ENCODE results near the gene TRIM31. TPM values are rescaled to one million over a fixed set of nuclear protein-coding genes. Genes with fewer than 3 reads are reported as not detected.
A peak's percentile ranks its signal among the peaks of the same experiment; 100 is the strongest.

TRIM31 gene
- total RNA-seq, 1 donor from 2014 or later: not detected

GRCh38 chr6:30077218-30077617 is 35.7 kb downstream of the TRIM31 start:
- DNase-seq (ENCODE audit: low read depth): no peak

GRCh38 chr6:30075790-30076732 is 36.8 kb downstream of the TRIM31 start:
- no peak for DNase-seq (ENCODE audit: low read depth)

DNA sequence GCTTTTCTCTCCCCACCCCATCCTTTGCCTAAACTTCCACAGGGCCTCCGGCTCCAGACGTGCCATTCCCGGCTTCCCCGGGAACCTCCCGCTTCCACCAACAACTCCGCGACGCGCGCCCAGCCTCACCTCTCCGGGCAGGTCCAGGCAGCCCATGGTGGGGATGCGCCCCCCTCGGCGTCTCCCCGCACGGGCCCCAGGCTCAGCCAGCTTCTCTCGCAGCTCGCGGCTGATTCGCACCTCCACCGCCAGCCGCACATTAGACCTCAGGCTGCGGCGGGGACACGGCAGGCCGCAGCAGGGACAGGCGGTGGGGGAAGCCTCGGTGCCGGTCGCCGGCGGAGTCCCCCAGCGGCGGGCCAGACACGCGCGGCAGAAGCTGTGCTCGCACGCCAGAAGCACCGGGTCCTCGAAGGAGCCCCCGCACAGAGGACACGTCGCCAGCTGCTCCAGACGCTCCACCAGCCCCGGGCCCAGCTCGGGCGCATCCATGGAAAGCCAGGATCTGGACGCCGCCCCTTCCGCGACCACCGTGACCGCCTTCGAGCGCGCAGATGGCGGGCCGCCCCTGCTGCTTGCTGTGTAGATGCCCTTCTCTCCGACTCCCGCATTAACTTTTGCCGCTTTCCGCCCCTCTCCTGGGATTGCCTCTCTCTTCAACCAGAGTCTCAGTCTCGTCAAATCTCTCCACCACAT is 37.6 kb downstream of the TRIM31 start, which contains the start of gene RNF39:
Gene RNF39 (minus strand): TSS at position 676 of the 696 bp plus-strand sequence. CDS start 184 bp downstream, at position 492.
- DNase-seq (ENCODE audit: low read depth): no peak

DNA sequence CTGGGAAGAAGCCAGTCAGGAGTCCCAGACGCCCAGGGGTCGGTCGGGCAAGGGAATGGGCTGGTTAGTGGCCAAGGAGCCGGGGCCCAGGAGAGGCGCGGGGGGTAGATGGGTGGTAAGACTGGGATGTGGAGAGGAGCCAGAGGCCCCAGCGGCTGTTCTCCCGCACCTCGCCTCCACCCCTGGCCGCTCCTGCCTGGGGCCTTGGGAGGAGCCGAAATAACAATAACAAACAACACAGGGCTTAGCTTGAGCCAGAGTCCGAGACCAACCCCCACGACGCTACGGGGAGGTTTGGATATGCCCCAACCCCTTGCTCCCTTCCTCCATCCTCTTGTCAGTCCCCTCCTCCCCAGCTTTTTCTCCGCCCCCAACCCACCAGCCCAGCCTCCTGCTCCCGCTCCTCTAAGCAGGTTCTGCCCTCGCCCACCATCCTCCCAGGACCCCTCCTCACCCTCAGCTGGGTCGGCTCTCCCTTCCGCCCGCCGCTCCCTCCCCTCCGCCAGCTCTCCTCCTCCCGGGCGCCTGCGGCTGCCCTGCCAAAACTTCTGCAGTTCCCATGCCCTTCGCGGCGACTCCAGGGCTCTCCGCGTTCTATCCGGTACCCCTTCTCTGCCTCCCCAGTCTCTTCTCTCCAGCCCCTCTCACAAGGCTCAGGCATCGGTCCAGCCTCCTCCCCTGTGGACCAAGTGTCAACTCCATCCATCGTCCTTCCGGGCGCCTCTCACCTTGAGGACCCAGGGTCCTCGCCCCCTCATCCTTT is 38.4 kb downstream of the TRIM31 start:
- DNase-seq (ENCODE audit: low read depth): no peak

- DNase-seq (ENCODE audit: low read depth): no peak
These were observed 39.2 kb downstream of the TRIM31 start for GRCh38 chr6:30073489-30074235.

DNA sequence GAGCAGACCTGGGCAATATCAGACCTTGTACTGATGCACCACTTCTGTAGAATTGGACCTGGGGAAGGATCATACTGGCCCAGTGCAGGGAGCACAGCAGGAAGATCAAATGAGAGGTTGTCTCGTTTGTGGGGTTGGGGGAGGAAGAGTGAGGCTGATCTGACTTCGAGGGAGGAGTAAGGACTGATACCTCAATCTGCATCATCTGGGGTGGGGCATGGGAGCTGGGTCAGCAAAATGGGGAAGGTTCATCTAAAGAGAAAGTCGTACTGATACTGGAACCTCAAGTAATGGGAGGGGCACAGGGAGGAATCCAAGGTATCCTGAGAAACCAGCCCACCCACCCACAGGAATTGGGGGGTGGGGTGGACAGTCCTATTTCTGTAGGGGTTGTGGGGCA is 41.0 kb downstream of the TRIM31 start:
- no peak for DNase-seq (ENCODE audit: low read depth)

DNA sequence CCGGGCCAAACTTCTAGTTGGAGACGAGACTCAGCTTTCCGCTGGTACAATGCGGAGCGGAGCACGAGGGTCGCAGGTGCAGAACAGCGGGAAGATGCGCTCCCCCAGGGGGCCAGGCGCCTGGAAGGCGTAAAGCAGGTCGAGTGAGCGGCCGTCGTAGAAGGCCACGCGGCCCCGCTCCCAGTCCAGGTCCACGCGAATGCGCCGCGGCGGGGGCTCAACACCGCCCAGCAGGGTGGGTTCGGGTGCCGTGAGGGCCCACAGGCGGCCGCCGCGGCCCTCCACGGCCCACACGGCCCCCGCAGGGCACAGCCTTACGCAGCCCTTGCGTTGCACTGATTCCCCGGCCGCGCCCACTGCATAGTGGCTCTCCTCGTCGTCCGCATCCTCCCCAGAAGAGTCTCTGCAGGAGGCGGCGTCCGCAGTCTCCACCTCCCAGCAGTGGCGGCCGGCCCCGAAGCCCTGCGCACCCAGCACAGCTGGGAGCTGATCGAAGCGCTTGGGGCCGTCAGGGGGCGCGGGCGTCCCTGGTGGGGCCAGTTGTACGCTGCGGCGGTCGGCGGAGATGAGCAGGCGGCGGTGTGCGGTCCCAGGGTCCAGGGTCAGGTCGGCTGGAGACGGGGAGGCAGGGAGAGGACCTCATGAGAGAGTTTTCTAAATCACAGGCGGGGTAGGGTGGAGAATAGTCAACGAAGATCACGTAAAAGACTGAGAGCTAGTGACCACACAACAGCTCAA is 41.6 kb downstream of the TRIM31 start:
- no peak for DNase-seq (ENCODE audit: low read depth)

- DNase-seq (ENCODE audit: low read depth): no peak
These were observed 45.3 kb downstream of the TRIM31 start for GRCh38 chr6:30067460-30068139.

DNA sequence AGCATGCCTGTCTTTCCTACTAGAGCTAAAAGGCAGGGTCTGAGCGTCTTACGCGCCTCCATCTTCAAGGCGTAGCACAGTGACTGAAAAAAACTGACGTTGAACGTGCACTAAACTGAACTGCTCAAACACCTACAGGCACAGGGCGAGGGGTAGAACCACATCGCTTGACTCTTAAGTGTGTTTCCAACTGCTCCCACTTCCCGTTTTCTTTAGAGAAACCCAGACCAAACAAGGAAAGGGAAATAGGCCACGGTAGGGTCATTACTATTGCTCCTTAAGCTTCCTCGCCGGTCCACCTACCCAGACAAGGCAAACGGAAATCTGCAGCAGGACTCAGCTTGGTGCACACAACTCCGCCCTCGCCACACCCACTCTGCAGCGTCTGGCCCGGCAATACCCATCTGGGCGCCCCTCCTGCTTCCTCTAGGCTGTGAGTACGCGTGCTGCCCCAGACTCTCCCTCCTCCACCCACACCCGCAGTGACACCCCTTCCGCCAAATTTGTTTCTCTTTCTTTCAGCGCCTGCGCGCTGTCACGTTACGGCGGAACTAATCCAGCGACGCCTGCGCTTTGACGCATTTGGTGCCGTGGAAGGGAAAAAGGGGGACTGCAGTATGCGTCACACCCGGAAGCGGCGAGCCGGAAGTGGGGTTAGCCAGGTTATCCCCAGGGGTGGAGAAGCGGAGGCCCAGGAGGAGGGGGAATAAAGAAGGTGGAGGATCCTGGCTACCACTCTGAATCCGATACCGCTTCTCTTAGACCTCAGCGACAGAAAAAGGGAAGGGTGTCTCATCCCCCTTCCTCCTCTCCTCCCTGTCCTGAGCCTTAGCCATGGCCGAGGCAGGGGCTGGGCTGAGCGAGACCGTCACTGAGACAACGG is 46.1 kb downstream of the TRIM31 start, which contains the start of gene PPP1R11:
Gene PPP1R11 (plus strand): TSS at position 622 of the 883 bp plus-strand sequence. CDS start 213 bp downstream, at position 835.
- peak; percentile 100 for DNase-seq (ENCODE audit: low read depth)

- DNase-seq (ENCODE audit: low read depth): no peak
These were observed 46.8 kb downstream of the TRIM31 start for GRCh38 chr6:30066082-30066481.

DNA sequence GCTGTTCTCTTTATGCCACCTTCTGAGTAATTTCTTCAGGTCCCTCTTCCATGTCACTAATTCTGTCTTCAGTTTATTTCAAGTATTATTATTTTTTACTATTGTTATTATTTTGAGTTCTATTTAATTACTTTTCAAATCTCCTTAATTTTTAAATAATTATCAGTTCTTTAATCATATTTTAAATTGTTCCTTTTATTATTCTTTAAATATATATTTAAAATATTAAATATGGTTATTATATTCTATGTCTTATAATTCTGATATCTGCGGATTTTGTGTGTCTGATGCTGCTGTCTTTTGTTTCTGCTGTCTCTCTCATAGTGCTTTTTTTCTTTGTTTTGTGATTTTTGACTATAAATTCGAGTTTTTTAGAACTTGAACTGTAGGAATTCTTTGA is 49.6 kb downstream of the TRIM31 start:
- DNase-seq (ENCODE audit: low read depth): no peak

DNA sequence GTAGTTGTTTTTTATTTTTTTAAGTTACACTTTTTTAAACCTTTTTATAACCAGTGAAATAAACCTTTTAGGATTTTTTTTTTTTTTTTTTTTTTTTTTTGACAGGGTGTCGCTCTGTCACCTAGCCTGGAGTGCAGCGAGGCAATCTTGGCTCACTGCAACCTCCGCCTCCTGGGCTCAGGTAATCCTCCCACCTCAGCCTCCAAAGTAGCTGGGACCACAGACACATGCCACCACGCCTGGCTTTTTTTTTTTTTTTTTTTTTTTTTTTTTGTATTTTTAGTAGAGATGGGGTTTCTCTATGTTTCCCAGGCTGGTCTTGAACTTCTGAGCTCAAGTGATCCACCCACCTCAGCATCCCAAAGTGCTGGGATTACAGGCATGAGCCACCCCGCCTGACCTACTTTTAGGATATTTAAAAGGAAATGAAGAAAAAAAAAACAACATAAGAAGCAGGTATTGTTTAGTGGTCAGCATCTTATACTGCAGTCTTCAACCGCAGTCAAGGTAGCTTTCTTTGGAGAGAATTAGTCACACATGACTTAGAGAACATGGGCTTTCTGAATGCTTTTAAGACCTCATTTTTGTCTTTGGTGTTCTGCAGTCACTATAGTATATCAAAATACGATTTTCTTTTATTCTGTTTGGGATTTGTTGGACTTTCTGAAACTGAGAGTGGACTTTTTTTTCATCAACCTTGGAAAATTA is 50.3 kb downstream of the TRIM31 start:
- DNase-seq (ENCODE audit: low read depth): no peak

DNA sequence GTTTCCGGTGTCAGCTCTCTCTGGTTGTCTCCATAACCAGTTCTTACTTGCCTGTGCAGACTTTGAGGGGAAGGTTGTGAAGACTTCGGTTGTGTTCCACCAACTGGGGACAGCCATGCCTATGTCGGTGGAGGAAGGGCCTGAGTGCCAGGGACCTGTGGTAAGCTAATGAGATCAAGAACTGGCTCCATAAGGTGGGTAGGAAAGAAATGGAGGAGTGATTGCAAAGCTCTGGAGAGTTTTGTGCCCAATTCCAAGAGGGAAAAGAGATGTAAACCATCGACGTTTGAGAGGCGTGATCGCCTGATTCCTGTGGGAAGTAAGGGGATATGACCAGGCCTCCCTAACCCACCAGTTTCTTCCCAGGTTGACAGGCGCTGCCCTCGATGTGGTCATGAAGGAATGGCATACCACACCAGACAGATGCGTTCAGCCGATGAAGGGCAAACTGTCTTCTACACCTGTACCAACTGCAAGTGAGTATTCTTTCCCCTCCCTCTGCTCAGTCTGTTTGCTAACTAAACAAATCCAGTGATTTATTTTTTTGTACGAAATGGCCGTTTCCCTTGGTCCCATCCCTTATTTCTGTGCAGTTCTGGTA is 50.9 kb downstream of the TRIM31 start:
- peak; percentile 44 for DNase-seq (ENCODE audit: low read depth)

- peak; percentile 98 for DNase-seq (ENCODE audit: low read depth)
These were observed 51.6 kb downstream of the TRIM31 start, which contains the start of gene POLR1H for GRCh38 chr6:30061092-30061857. POLR1H (plus strand) TSS chr6:30061265; CDS start chr6:30061525, 260 bp downstream.

DNA sequence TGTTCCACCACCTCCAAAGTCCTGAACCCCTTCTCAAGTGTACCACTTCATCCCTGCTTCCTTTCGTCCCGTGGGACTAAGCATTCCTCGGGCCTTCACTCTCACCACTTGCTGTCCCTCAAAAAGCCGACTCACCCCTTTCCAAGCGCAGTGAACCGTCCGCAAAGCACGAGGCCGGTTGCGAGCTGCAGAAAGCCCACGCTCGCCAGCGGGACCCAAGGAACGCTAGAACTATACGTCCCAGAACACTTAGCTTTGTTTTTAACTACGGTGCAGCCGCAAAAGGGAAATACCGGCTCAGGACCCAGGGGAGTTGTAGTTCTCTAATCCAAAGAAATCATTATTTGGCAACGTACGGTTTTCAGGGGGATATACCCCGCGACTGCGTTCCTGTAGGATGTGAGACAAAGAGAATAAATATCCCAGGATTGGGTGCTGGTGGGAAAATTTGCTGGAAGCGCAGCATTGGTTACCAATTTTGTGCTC is 52.2 kb downstream of the TRIM31 start:
- DNase-seq (ENCODE audit: low read depth): peak; percentile 64

DNA sequence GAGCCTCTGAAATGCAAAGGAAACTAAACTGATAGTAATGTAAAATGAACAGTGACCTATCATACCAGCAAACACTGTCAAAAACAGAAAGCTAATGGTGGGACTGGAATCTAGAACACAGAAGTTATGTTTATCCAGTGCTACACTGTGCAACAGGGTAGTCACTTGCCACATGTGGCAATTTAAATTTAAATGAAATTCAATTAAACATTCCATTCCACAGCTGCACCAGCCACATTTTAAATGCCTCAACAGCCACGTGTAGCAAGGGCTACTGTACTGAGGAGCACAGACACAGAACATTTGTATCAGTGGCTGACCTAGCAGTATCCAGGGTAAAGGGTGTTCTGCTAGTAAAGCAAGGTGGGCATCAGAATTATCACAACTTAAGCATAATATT is 57.4 kb downstream of the TRIM31 start:
- DNase-seq (ENCODE audit: low read depth): no peak

All from myocyte (in vitro differentiated cells).